IMR-90 (cell line): ENCODE measurements around the gene ZNF329.

ENCODE experiments used
- BHLHE40 ChIP-seq: fragments of 150-350 bp; IDR thresholded peaks from 2 replicates; pipeline ENCODE4 v1.6.1; 2016; ENCODE audit warnings: mild to moderate bottlenecking, low read depth, low read length
- CEBPB ChIP-seq: IDR thresholded peaks from 2 replicates; pipeline ENCODE4 v1.6.1; 2012; ENCODE audit warnings: low read depth, low read length, improper control_type of control experiment
- CHD1 ChIP-seq: IDR thresholded peaks from 2 replicates; pipeline ENCODE4 v1.6.1; 2012; ENCODE audit warnings: low read depth, low read length, improper control_type of control experiment
- CTCF ChIP-seq: conservative IDR thresholded peaks from 2 replicates; pipeline ENCODE4 v1.5.1; 2012; ENCODE audit warnings: mild to moderate bottlenecking, low read depth, low read length, improper control_type of control experiment
- ELK1 ChIP-seq: fragments of 150-350 bp; IDR thresholded peaks from 2 replicates; pipeline ENCODE4 v1.6.1; 2016; ENCODE audit warnings: low read depth, mild to moderate bottlenecking, low read length, moderate library complexity, borderline replicate concordance
- FOS ChIP-seq: fragments of 150-350 bp; IDR thresholded peaks from 2 replicates; pipeline ENCODE4 v1.6.1; 2016; ENCODE audit warnings: low read depth, low read length
- MAFK ChIP-seq: IDR thresholded peaks from 2 replicates; pipeline ENCODE4 v1.6.1; 2012; ENCODE audit warnings: low read depth, low read length, improper control_type of control experiment
- MAZ ChIP-seq: IDR thresholded peaks from 2 replicates; pipeline ENCODE4 v1.6.1; 2012; ENCODE audit warnings: low read depth, mild to moderate bottlenecking, low read length, improper control_type of control experiment, moderate library complexity, borderline replicate concordance
- MXI1 ChIP-seq: IDR thresholded peaks from 2 replicates; pipeline ENCODE4 v1.6.1; 2012; ENCODE audit warnings: low read depth, mild to moderate bottlenecking, low read length, moderate library complexity, borderline replicate concordance
- POLR2A ChIP-seq: IDR thresholded peaks from 2 replicates; pipeline ENCODE4 v1.6.1; 2012; ENCODE audit warnings: mild to moderate bottlenecking, low read depth, low read length
- RAD21 ChIP-seq: IDR thresholded peaks from 2 replicates; pipeline ENCODE4 v1.6.1; 2012; ENCODE audit warnings: low read length, improper control_type of control experiment
- RCOR1 ChIP-seq: IDR thresholded peaks from 2 replicates; pipeline ENCODE4 v1.6.1; 2012; ENCODE audit warnings: mild to moderate bottlenecking, low read length, improper control_type of control experiment; ENCODE audit not compliant: insufficient replicate concordance
- RFX5 ChIP-seq: IDR thresholded peaks from 2 replicates; pipeline ENCODE4 v1.8.0; 2012; ENCODE audit warnings: low read depth, mild to moderate bottlenecking, low read length, moderate library complexity
- USF2 ChIP-seq: fragments of 150-350 bp; IDR thresholded peaks from 2 replicates; pipeline ENCODE4 v1.6.1; 2017; ENCODE audit warnings: mild to moderate bottlenecking, antibody characterized with exemption, low read length, low read depth

- TF ChIP-seq POLR2A (no peak), CTCF (no peak), CEBPB (no peak), MXI1 (no peak), RFX5 (no peak), MAFK (no peak), ELK1 (no peak), BHLHE40 (no peak), RAD21 (no peak), MAZ (no peak), USF2 (no peak), CHD1 (no peak), RCOR1 (no peak), FOS (no peak)
Measured at GRCh38 chr19:58166268-58166667, 15.7 kb upstream of the ZNF329 start.
